ENCODE results near the gene CXXC5. TPM values are rescaled to one million over a fixed set of nuclear protein-coding genes. Genes with fewer than 3 reads are reported as not detected.
A peak's percentile ranks its signal among the peaks of the same experiment; 100 is the strongest.
"Not testable (repeated sequence)": the region's sequence is repeated elsewhere in the genome, so short reads cannot be mapped to it uniquely, and the experiment has no call there.

Gene CXXC5
- total RNA-seq (2014; rRNA removed; shearing (Covaris generic)): 101 and 114 TPM in 2 replicates

- peak; percentile 92 to 94 for DNase-seq (ENCODE audit: low read depth in 1 of 2, low spot score in 2 of 2)
- Histone ChIP-seq H3K27ac (peak within 1 kb of the TSS; percentile 4; the same call in 1 of the 2 replicates), H3K4me1 (replicated peaks) (peaks cover 45% of the 10 kb centered on the region)
These were observed at the start of gene CXXC5 for GRCh38 chr5:139648205-139649081. Gene CXXC5 (plus strand): TSS chr5:139648349. CDS start chr5:139680524, 32,175 bp downstream.

GRCh38 chr5:139598601-139598965 is 49.6 kb upstream of the CXXC5 start:
- peaks cover 20% of the 10 kb centered on the region for H3K4me1 ChIP-seq (replicated peaks)
- H3K27ac ChIP-seq; H3K27me3 ChIP-seq (replicated peaks); H3K4me3 ChIP-seq; H3K9me3 ChIP-seq (replicated peaks); DNase-seq (ENCODE audit: low read depth in 1 of 2, low spot score in 2 of 2): not testable (repeated sequence)
- H3K36me3 ChIP-seq: peaks cover 49% of the 10 kb centered on the region

More at GRCh38 chr5:139648205-139649081, at the start of gene CXXC5:
- Histone ChIP-seq H3K9me3 (replicated peaks) (no peaks in the 10 kb centered on the region), H3K4me3 (peak within 1 kb of the TSS; percentile 95), H3K36me3 (peaks cover 21% of the 10 kb centered on the region), H3K27me3 (replicated peaks) (no peaks in the 10 kb centered on the region)

- Histone ChIP-seq H3K36me3 (peaks cover 53% of the 10 kb centered on the region), H3K27ac (no peak overlapping the region), H3K27me3 (replicated peaks) (no peaks in the 10 kb centered on the region), H3K4me1 (replicated peaks) (peaks cover 12% of the 10 kb centered on the region), H3K9me3 (replicated peaks) (no peaks in the 10 kb centered on the region), H3K4me3 (no peak overlapping the region)
- DNase-seq (ENCODE audit: low read depth in 1 of 2, low spot score in 2 of 2): peak in 1 of 2 experiments; percentile 20
These were observed 47.7 kb upstream of the CXXC5 start for GRCh38 chr5:139600336-139600949.

- Histone ChIP-seq H3K4me1 (replicated peaks) (peaks cover 12% of the 10 kb centered on the region), H3K36me3 (peaks cover 60% of the 10 kb centered on the region), H3K4me3 (no peak overlapping the region), H3K27me3 (replicated peaks) (no peaks in the 10 kb centered on the region), H3K27ac (no peak overlapping the region), H3K9me3 (replicated peaks) (no peaks in the 10 kb centered on the region)
- DNase-seq (ENCODE audit: low read depth in 1 of 2, low spot score in 2 of 2): no peak
These were observed 46.7 kb upstream of the CXXC5 start for GRCh38 chr5:139601429-139601828.

- peaks cover 12% of the 10 kb centered on the region for H3K4me1 ChIP-seq (replicated peaks)
- H3K27me3 ChIP-seq (replicated peaks): not testable (repeated sequence)
These were observed 46.2 kb upstream of the CXXC5 start for GRCh38 chr5:139601948-139602347.

GRCh38 chr5:139605887-139606286 is 42.3 kb upstream of the CXXC5 start:
- H3K27ac ChIP-seq: no peak overlapping the region
- no peak overlapping the region for H3K4me3 ChIP-seq
- no peaks in the 10 kb centered on the region for H3K9me3 ChIP-seq (replicated peaks)
- no peaks in the 10 kb centered on the region for H3K27me3 ChIP-seq (replicated peaks)
- H3K36me3 ChIP-seq: peaks cover 48% of the 10 kb centered on the region
- peaks cover 1% of the 10 kb centered on the region; the same call in 1 of the 2 replicates for H3K4me1 ChIP-seq (replicated peaks)
- DNase-seq (ENCODE audit: low read depth in 1 of 2, low spot score in 2 of 2): no peak

More at GRCh38 chr5:139601948-139602347, 46.2 kb upstream of the CXXC5 start:
- H3K4me3 ChIP-seq; H3K9me3 ChIP-seq (replicated peaks); H3K27ac ChIP-seq; DNase-seq (ENCODE audit: low read depth in 1 of 2, low spot score in 2 of 2): not testable (repeated sequence)
- H3K36me3 ChIP-seq: peaks cover 65% of the 10 kb centered on the region

GRCh38 chr5:139611703-139612584 is 36.2 kb upstream of the CXXC5 start:
- no peaks in the 10 kb centered on the region for H3K9me3 ChIP-seq (replicated peaks)
- H3K36me3 ChIP-seq: peaks cover 50% of the 10 kb centered on the region
- no peak overlapping the region for H3K27ac ChIP-seq
- H3K27me3 ChIP-seq (replicated peaks): no peaks in the 10 kb centered on the region
- no peak overlapping the region for H3K4me3 ChIP-seq
- no peaks in the 10 kb centered on the region for H3K4me1 ChIP-seq (replicated peaks)
- no peak for DNase-seq (ENCODE audit: low read depth in 1 of 2, low spot score in 2 of 2)

- Histone ChIP-seq H3K4me3 (no peak overlapping the region), H3K9me3 (replicated peaks) (no peaks in the 10 kb centered on the region), H3K27me3 (replicated peaks) (no peaks in the 10 kb centered on the region; the same call in 1 of the 2 replicates), H3K4me1 (replicated peaks) (no peaks in the 10 kb centered on the region), H3K36me3 (peaks cover 82% of the 10 kb centered on the region), H3K27ac (no peak overlapping the region)
- peak in 1 of 2 experiments; percentile 40 for DNase-seq (ENCODE audit: low read depth in 1 of 2, low spot score in 2 of 2)
These were observed 28.3 kb upstream of the CXXC5 start for GRCh38 chr5:139619861-139620260.

GRCh38 chr5:139625398-139625797 is 22.8 kb upstream of the CXXC5 start:
- H3K4me1 ChIP-seq (replicated peaks); H3K27me3 ChIP-seq (replicated peaks); DNase-seq (ENCODE audit: low read depth in 1 of 2, low spot score in 2 of 2); H3K4me3 ChIP-seq; H3K9me3 ChIP-seq (replicated peaks); H3K27ac ChIP-seq: not testable (repeated sequence)
- H3K36me3 ChIP-seq: peaks cover 84% of the 10 kb centered on the region

- no peaks in the 10 kb centered on the region for H3K9me3 ChIP-seq (replicated peaks)
- H3K27ac ChIP-seq: no peak overlapping the region
- no peak overlapping the region for H3K4me3 ChIP-seq
- DNase-seq (ENCODE audit: low read depth in 1 of 2, low spot score in 2 of 2): no peak
- H3K27me3 ChIP-seq (replicated peaks): no peaks in the 10 kb centered on the region
- peaks cover 44% of the 10 kb centered on the region for H3K36me3 ChIP-seq
- peaks cover 12% of the 10 kb centered on the region for H3K4me1 ChIP-seq (replicated peaks)
These were observed 17.3 kb upstream of the CXXC5 start for GRCh38 chr5:139630855-139631254.

GRCh38 chr5:139631520-139632165 is 16.5 kb upstream of the CXXC5 start:
- H3K4me3 ChIP-seq: no peak overlapping the region
- peak in 1 of 2 experiments; percentile 36 for DNase-seq (ENCODE audit: low read depth in 1 of 2, low spot score in 2 of 2)
- peaks cover 20% of the 10 kb centered on the region for H3K4me1 ChIP-seq (replicated peaks)
- no peak overlapping the region for H3K27ac ChIP-seq
- H3K36me3 ChIP-seq: peaks cover 36% of the 10 kb centered on the region
- no peaks in the 10 kb centered on the region for H3K9me3 ChIP-seq (replicated peaks)
- no peaks in the 10 kb centered on the region for H3K27me3 ChIP-seq (replicated peaks)

GRCh38 chr5:139633295-139634027 is 14.7 kb upstream of the CXXC5 start:
- Histone ChIP-seq H3K4me1 (replicated peaks) (peaks cover 37% of the 10 kb centered on the region), H3K27me3 (replicated peaks) (no peaks in the 10 kb centered on the region), H3K36me3 (peaks cover 18% of the 10 kb centered on the region), H3K9me3 (replicated peaks) (no peaks in the 10 kb centered on the region), H3K27ac (no peak overlapping the region), H3K4me3 (no peak overlapping the region)
- peak; percentile 77 to 80 for DNase-seq (ENCODE audit: low read depth in 1 of 2, low spot score in 2 of 2)
